Jurkat, Clone E6-1 (cell line): ENCODE measurements around the gene CDC20B.

Experiments used
- DNase-seq: peaks from one replicate; pipeline ENCODE4 v3.0.0-alpha.2; 2011; ENCODE audit warnings: low read depth, low spot score
- H3K4me3 ChIP-seq: 2 replicates; pipeline ENCODE4 v1.5.1; 2011; ENCODE audit warnings: mild to moderate bottlenecking, low read length, control low read depth, moderate library complexity

Gene CDC20B

GRCh38 chr5:55172051-55172899 is 702 bp downstream of the CDC20B start:
- DNase-seq = peak; percentile 84
- H3K4me3 ChIP-seq = peak overlapping the region; percentile 56

GRCh38 chr5:55171471-55171870 is 1.5 kb downstream of the CDC20B start:
- no peak overlapping the region for H3K4me3 ChIP-seq
- DNase-seq = no peak

GRCh38 chr5:55162666-55163065 is 10.3 kb downstream of the CDC20B start:
- no peak for DNase-seq
- no peak overlapping the region for H3K4me3 ChIP-seq

DNA sequence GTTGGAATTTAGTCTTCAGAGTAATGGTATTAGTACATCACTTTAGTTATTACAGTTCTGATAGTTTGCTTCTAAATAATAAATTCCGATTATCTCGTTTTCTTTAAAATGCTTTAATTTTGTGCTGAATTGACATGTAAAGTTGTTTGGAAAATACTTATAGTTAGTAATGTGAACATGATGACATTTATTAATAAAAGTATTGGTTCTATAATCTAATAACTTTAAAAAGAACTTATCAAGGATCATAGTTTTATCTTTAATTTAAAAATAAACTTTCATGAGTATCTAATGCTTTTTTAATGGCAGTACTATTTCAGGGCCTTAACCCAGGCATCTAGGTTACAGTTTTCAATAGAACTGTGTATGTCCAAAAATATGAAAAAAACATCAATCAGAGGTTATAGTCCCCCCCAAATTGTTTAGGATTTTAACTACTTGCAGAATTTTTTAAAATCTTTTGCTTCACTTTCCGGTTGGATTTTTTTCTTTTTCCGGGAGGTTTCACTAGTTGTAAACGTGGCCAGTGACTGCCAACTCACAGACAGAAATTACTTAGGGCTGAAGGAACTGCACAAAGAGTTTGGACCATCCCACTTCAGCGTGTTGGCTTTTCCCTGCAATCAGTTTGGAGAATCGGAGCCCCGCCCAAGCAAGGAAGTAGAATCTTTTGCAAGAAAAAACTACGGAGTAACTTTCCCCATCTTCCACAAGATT is 12.3 kb downstream of the CDC20B start:
- no peak for DNase-seq
- H3K4me3 ChIP-seq = no peak overlapping the region

- no peak within 1 kb of the TSS for H3K4me3 ChIP-seq
- DNase-seq = peak; percentile 54
Observed at GRCh38 chr5:55159763-55160492, 13.0 kb downstream of the CDC20B start, which contains the start of gene GPX8. TSS of gene GPX8 (plus strand) at chr5:55160171. CDS start at chr5:55160193, 22 bp downstream.

GRCh38 chr5:55154873-55155272 is 18.1 kb downstream of the CDC20B start:
- DNase-seq = no peak
- no peak overlapping the region for H3K4me3 ChIP-seq

- DNase-seq = no peak
- no peak overlapping the region for H3K4me3 ChIP-seq
Observed at GRCh38 chr5:55151923-55152842, 20.8 kb downstream of the CDC20B start.

DNA sequence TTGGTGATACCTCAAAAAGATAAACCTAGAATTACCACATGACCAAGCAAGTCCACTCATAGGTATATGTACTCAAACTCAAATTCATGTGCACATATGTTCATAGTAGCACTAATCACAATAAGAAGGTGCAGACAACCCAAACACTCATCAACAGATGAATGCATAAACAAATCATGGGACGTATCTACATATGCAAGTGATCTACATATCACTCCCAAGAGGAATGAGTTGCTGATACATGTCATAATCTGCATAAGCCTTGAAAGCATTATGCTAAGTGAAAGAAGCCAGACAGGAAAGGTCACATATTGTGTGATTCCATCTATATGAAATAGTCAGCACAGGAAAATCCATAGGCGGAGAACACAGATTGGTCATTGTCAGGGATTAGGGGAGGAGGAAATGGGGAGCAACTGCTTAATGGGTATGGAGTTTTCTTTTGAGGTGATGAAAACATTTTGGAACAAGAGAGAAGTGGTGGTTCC is 23.6 kb downstream of the CDC20B start:
- H3K4me3 ChIP-seq = no peak overlapping the region
- no peak for DNase-seq

- peak; percentile 88 for DNase-seq
- H3K4me3 ChIP-seq = no peak overlapping the region
Observed at GRCh38 chr5:55146543-55147151, 26.3 kb downstream of the CDC20B start.

DNA sequence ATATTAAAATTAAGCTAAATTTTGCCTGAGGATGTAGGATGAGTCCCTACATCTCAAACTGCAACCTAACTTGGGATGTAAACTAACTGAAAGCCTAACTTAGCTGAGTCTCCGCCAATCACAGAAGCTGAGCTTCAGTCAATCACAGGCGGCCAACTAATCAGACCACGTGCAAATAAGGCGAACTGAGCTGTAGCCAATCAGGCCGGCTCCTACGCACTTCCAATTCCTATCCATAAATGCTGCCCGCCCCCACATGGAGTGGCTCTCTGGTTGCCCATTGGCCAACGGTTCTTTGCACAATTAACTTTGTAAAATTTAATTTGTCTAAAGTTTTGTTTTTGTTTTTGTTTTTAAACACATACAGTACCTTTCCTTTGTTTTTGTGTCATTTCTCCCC is 26.9 kb downstream of the CDC20B start:
- H3K4me3 ChIP-seq = no peak overlapping the region
- DNase-seq = no peak

GRCh38 chr5:55143624-55144023 is 29.4 kb downstream of the CDC20B start:
- no peak overlapping the region for H3K4me3 ChIP-seq
- DNase-seq = no peak

DNA sequence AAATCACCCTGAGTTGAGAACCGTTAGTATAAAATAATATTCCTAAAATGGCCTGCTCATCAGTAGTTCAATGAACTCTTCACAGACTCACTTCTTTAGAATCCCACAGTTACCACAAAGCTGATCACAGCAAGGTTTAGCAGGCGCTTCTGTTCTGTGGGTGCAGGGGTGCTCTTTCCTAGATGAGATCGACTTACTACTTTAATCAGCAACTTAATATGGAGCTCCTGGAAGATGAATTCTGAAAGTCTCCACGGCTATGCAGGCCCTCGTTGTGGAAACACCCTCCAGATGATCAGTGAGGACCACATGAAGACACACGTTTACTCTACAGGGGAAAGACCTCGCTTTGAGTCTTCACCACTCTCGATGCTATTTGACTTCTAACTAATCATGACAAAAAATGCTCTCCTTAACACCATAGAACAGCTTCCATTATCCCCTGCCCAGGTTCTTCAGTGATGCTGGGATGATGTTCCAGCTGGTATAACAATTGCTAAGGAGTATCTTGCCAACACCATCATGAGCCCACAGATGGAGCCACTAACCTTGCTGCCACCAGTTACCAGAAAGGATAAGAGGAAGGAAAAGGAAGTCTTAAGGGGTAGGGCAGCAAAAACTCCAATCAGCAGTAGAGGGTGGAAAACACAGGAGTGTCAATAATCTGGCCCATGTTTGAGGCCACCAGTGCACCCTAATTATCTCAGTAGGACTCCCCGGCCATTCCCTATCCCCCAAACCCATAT is 30.9 kb downstream of the CDC20B start:
- H3K4me3 ChIP-seq = no peak overlapping the region
- DNase-seq = no peak

DNA sequence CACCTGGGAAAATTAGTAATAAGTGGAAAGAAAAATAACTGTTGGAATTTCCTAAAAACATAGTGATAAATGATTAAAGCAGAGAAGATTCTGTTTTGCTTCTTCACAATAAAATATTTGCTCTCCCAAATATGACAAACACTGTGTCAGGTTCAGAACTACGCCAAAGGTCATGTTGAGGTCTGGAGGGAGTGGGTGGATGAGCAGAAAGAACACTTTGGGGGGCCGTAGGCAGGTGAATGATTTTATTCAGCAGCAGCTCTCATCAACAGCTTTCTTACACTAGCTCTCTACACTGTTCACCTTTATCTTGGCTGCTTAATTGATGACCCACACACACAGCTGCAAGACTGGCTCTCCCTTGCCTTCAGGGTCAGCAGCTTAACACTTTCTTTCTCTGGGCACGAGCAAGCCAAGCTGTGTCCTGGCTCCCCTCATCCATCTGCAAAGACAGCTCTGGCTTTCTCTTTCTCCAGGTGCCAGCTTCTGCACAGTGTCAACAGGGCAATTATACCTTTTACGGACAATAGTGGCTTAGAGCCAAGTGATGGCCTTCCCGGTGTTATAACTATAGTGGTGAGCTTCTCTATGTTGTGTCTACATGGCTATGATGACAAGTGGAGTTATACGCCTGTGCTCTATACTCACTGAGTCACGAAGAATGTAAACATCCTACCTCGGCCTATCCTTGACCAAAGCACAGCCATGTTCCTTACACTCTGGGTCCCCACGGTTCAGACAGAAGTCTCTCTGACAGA is 31.9 kb downstream of the CDC20B start:
- DNase-seq = no peak
- no peak overlapping the region for H3K4me3 ChIP-seq

- H3K4me3 ChIP-seq = no peak overlapping the region
Observed at GRCh38 chr5:55136521-55136920, 36.5 kb downstream of the CDC20B start.

DNA sequence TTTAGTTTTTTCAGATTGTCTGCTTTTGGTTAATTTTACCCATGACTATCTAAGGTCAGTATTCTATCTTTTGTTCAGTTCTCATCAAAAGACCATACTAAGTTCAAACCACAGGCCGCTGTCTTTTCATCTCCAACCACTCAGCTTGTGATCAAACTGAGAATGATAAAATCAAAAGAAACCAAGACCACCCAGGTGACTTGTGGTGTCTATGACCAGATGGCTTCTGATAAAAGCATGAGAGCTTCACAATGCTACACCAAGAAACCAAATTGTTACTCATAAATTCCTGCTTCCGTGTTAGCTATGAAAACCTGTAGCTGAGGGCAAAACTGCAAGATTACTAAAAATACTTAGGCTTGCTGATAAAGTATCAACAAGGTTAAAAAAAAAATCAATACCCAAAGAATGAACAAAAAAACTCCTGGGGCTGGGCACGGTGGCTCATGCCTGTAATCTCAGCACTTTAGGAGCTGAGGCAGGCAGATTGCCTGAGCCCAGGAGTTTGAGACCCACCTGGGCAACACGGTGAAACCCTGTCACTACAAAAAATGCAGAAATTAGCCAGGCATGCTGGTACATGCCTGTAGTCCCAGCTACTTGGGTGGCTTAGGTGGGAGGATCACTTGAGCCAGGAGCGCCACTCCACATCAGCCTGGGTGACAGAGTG is 38.8 kb downstream of the CDC20B start:
- H3K4me3 ChIP-seq = no peak overlapping the region
- DNase-seq = peak; percentile 89

More at GRCh38 chr5:55136521-55136920, 36.5 kb downstream of the CDC20B start:
- no peak for DNase-seq

- no peak overlapping the region for H3K4me3 ChIP-seq
- no peak for DNase-seq
Observed at GRCh38 chr5:55123365-55123764, 49.6 kb downstream of the CDC20B start.
